Middle frontal gyrus (tissue), 1 donor: ENCODE measurements around the gene CEACAM20.
A peak's percentile ranks its signal among the peaks of the same experiment; 100 is the strongest.
"Not testable (repeated sequence)": the region's sequence is repeated elsewhere in the genome, so short reads cannot be mapped to it uniquely, and the experiment has no call there.

ENCODE experiments used
- DNase-seq: peaks from one replicate; pipeline ENCODE4 v3.0.0-alpha.2; 2015; ENCODE audit warnings: low spot score; ENCODE audit errors: extremely low spot score

CEACAM20 gene

GRCh38 chr19:44549507-44549906 is 20.0 kb upstream of the CEACAM20 start:
- DNase-seq: no peak

GRCh38 chr19:44548736-44549135 is 19.3 kb upstream of the CEACAM20 start:
- DNase-seq: no peak

- DNase-seq: no peak
Observed at GRCh38 chr19:44544031-44544430, 14.6 kb upstream of the CEACAM20 start.

GRCh38 chr19:44542671-44543070 is 13.2 kb upstream of the CEACAM20 start:
- DNase-seq: no peak

GRCh38 chr19:44540736-44541135 is 11.3 kb upstream of the CEACAM20 start:
- no peak for DNase-seq

GRCh38 chr19:44539991-44540390 is 10.5 kb upstream of the CEACAM20 start:
- DNase-seq: no peak

GRCh38 chr19:44539236-44539826 is 9.9 kb upstream of the CEACAM20 start:
- DNase-seq: no peak

GRCh38 chr19:44535361-44535760 is 5.9 kb upstream of the CEACAM20 start:
- DNase-seq: not testable (repeated sequence)

GRCh38 chr19:44532819-44533218 is 3.3 kb upstream of the CEACAM20 start:
- no peak for DNase-seq

GRCh38 chr19:44530777-44531176 is 1.3 kb upstream of the CEACAM20 start:
- DNase-seq: no peak

GRCh38 chr19:44527554-44527953 is 1.9 kb downstream of the CEACAM20 start:
- no peak for DNase-seq

- DNase-seq: no peak
Observed at GRCh38 chr19:44525721-44526430, 3.6 kb downstream of the CEACAM20 start.

- no peak for DNase-seq
Observed at GRCh38 chr19:44521370-44521769, 8.1 kb downstream of the CEACAM20 start.

GRCh38 chr19:44517146-44517545 is 12.3 kb downstream of the CEACAM20 start:
- no peak for DNase-seq

- DNase-seq: no peak
Observed at GRCh38 chr19:44515907-44516306, 13.6 kb downstream of the CEACAM20 start.

GRCh38 chr19:44515031-44515430 is 14.4 kb downstream of the CEACAM20 start:
- DNase-seq: no peak

- no peak for DNase-seq
Observed at GRCh38 chr19:44512326-44513298, 16.9 kb downstream of the CEACAM20 start.

- DNase-seq: no peak
Observed at GRCh38 chr19:44509478-44509877, 20.0 kb downstream of the CEACAM20 start.

GRCh38 chr19:44499962-44500949 is 29.2 kb downstream of the CEACAM20 start, which contains the start of gene ZNF180:
ZNF180 (minus strand) TSS chr19:44500522; CDS start chr19:44497334, 3,188 bp downstream.
- peak; percentile 96 for DNase-seq

- no peak for DNase-seq
Observed at GRCh38 chr19:44499559-44499958, 29.9 kb downstream of the CEACAM20 start.

- no peak for DNase-seq
Observed at GRCh38 chr19:44498988-44499387, 30.5 kb downstream of the CEACAM20 start.
